K562 (cell line): ENCODE data around the gene ANAPC16. TPM values are rescaled to one million over a fixed set of nuclear protein-coding genes. Genes with fewer than 3 reads are reported as not detected.

Source experiments
- AFF4 ChIP-seq: sonication (generic); formaldehyde crosslinking; IDR thresholded peaks from 2 replicates; pipeline ENCODE4 v1.8.0; 2023; ENCODE audit warnings: mild to moderate bottlenecking, missing genetic modification reagents
- CBFA2T3 ChIP-seq: fragments of 450-650 bp; IDR thresholded peaks from 2 replicates; pipeline ENCODE4 v1.6.1; 2017
- HMGN3 ChIP-seq: IDR thresholded peaks from 2 replicates; pipeline ENCODE4 v1.6.1; 2011; ENCODE audit warnings: borderline replicate concordance, low read depth, mild to moderate bottlenecking, mixed read lengths, low read length; ENCODE audit not compliant: insufficient read length; ENCODE audit errors: extremely low read depth
- MTA1 ChIP-seq: fragments of 450-650 bp; IDR thresholded peaks from 2 replicates; pipeline ENCODE4 v1.6.1; 2017; ENCODE audit warnings: borderline replicate concordance
- NFRKB ChIP-seq: fragments of 450-650 bp; IDR thresholded peaks from 2 replicates; pipeline ENCODE4 v1.6.1; 2016; ENCODE audit warnings: low read depth
- NR1H2 ChIP-seq: sonication (generic); formaldehyde crosslinking; IDR thresholded peaks from 2 replicates; pipeline ENCODE4 v1.4.0; 2020; ENCODE audit warnings: mild to moderate bottlenecking, missing genetic modification reagents
- NR2C2 ChIP-seq, 2 experiments: fragments of 200-800 bp in 1 of 2; sonication (Bioruptor generic) in 1 of 2; sonication (generic) in 1 of 2; formaldehyde crosslinking in 1 of 2; IDR thresholded peaks; 2 replicates each; pipeline versions ENCODE4 v1.6.1 to v1.8.0; 2016 to 2022; ENCODE audit warnings: mild to moderate bottlenecking in 1 of 2, missing compliant biosample characterization in 1 of 2, missing genetic modification characterization in 1 of 2, missing genetic modification reagents in 1 of 2
- NRF1 ChIP-seq, 2 experiments: fragments of 450-650 bp; IDR thresholded peaks in 1 of 2; conservative IDR thresholded peaks in 1 of 2; 2 replicates each; pipeline ENCODE4 v1.6.1; 2014; ENCODE audit warnings: mild to moderate bottlenecking in 2 of 2
- PHF8 ChIP-seq: fragments of 200-600 bp; sonication (generic); IDR thresholded peaks from 2 replicates; pipeline ENCODE4 v1.6.1; 2012; ENCODE audit warnings: mixed run types, mild to moderate bottlenecking, inconsistent platforms, low read length, moderate library complexity, borderline replicate concordance
- RBM39 ChIP-seq: fragments of 200-400 bp; formaldehyde crosslinking; optimal IDR thresholded peaks from 2 replicates; pipeline ENCODE3; 2018; ENCODE audit warnings: low read depth, low read length
- SAFB2 ChIP-seq: fragments of 200-400 bp; formaldehyde crosslinking; IDR thresholded peaks from 2 replicates; pipeline ENCODE4 v1.6.1; 2018; ENCODE audit warnings: borderline replicate concordance, low read length, low read depth, moderate library complexity; ENCODE audit not compliant: severe bottlenecking
- SLC30A9 ChIP-seq: fragments of 250-450 bp; sonication (Bioruptor Pico); IDR thresholded peaks from 2 replicates; pipeline ENCODE4 v1.8.0; 2022; ENCODE audit warnings: mild to moderate bottlenecking, moderate library complexity
- SMARCA5 ChIP-seq: fragments of 450-650 bp; IDR thresholded peaks from 2 replicates; pipeline ENCODE4 v1.6.1; 2016
- SRSF1 ChIP-seq: fragments of 200-400 bp; formaldehyde crosslinking; IDR thresholded peaks from 2 replicates; pipeline ENCODE4 v1.6.1; 2017; ENCODE audit warnings: mild to moderate bottlenecking, low read depth, low read length, moderate library complexity
- TEAD4 ChIP-seq, 2 experiments: sonication (generic) in 1 of 2; formaldehyde crosslinking in 1 of 2; IDR thresholded peaks; 2 replicates each; pipeline versions ENCODE4 v1.6.1 to v1.8.0; 2012 to 2022; ENCODE audit warnings: borderline replicate concordance in 1 of 2, inconsistent platforms in 1 of 2, low read length in 1 of 2, mild to moderate bottlenecking in 1 of 2, missing genetic modification reagents in 1 of 2
- THRB ChIP-seq: fragments of 450-650 bp; formaldehyde crosslinking; conservative IDR thresholded peaks from 2 replicates; pipeline ENCODE4 v1.4.0; 2022; ENCODE audit warnings: mild to moderate bottlenecking, missing genetic modification characterization
- ZFP30 ChIP-seq: fragments of 250-450 bp; sonication (Bioruptor Pico); IDR thresholded peaks from 2 replicates; pipeline ENCODE4 v1.8.0; 2022; ENCODE audit warnings: moderate library complexity, mild to moderate bottlenecking, inconsistent platforms, borderline replicate concordance
- ZNF224 ChIP-seq: sonication (generic); formaldehyde crosslinking; IDR thresholded peaks from 2 replicates; pipeline ENCODE4 v1.8.0; 2022; ENCODE audit warnings: mild to moderate bottlenecking, missing genetic modification reagents
- polyA plus RNA-seq, 8 experiments: library from polyadenylated mRNA; depleted of rRNA in 4 of 8; stranded (reverse) in 5 of 8; unstranded in 3 of 8; fragments of >200 nt; fragmentation: Nextera tagmentation in 2 of 8; fragmentation: Illumina TruSeq in 1 of 8; extraction: Ambion mirVana in 2 of 8; extraction: Trizol in 1 of 8; gene quantifications; 2 replicates each; pipeline versions ENCODE4 v1.2.1 to v1.2.3, GENCODE V29; 2011 to 2014; ENCODE audit warnings: inconsistent platforms in 1 of 8, missing spikeins in 1 of 8
- total RNA-seq, 7 experiments: library from RNA; depleted of rRNA in 6 of 7; stranded (reverse); fragments of >200 nt in 6 of 7; fragmentation: Illumina TruSeq in 2 of 7; extraction: Trizol in 2 of 7; gene quantifications; 2 replicates each; pipeline versions ENCODE4 v1.2.1 to v1.2.3, GENCODE V29; 2011 to 2021; ENCODE audit warnings: low replicate concordance in 1 of 7
- TF ChIP-seq, protein P1 (sequence below): sonication (generic); formaldehyde crosslinking; IDR thresholded peaks from 2 replicates; pipeline ENCODE4 v1.8.1; 2023; ENCODE audit warnings: mild to moderate bottlenecking, missing genetic modification reagents
- TF ChIP-seq, protein P2 (sequence below): sonication (generic); formaldehyde crosslinking; IDR thresholded peaks from 2 replicates; pipeline ENCODE4 v1.8.0; 2022; ENCODE audit warnings: mild to moderate bottlenecking, missing genetic modification reagents

The ANAPC16 gene
- total and polyA plus RNA-seq, 9 of the 15 experiments (the other 6 are each of a cell fraction or from before 2014, with no cell fraction given), result 42.6 to 208 (median 108) TPM

DNA sequence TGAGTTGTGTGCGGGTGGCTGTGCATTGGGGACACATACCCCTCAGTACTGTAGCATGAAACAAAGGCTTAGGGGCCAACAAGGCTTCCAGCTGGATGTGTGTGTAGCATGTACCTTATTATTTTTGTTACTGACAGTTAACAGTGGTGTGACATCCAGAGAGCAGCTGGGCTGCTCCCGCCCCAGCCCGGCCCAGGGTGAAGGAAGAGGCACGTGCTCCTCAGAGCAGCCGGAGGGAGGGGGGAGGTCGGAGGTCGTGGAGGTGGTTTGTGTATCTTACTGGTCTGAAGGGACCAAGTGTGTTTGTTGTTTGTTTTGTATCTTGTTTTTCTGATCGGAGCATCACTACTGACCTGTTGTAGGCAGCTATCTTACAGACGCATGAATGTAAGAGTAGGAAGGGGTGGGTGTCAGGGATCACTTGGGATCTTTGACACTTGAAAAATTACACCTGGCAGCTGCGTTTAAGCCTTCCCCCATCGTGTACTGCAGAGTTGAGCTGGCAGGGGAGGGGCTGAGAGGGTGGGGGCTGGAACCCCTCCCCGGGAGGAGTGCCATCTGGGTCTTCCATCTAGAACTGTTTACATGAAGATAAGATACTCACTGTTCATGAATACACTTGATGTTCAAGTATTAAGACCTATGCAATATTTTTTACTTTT, 59.7 kb downstream of the ANAPC16 start (continued):
- TF ChIP-seq HMGN3, result no peak
- no peak for TF ChIP-seq SMARCA5
- TF ChIP-seq SLC30A9 (CRISPR knock-in tag), result no peak
- peak; percentile 55; the same call in 1 of the 2 replicates for TF ChIP-seq NR1H2 (CRISPR knock-in tag)
- TF ChIP-seq CBFA2T3, result no peak
- TF ChIP-seq AFF4 (CRISPR knock-in tag), result peak; percentile 95; the same call in 1 of the 2 replicates
- no peak for TF ChIP-seq SAFB2
- TF ChIP-seq TEAD4 (IDR thresholded peaks at IDR 0.05; ENCODE audit: low read length), result peak; percentile 41
- no peak for TF ChIP-seq TEAD4 (CRISPR knock-in tag; IDR thresholded peaks at IDR 0.05; ENCODE audit: borderline replicate concordance)
- no peak for TF ChIP-seq PHF8
- TF ChIP-seq MTA1, result no peak
- TF ChIP-seq SRSF1, result no peak
- TF ChIP-seq ZNF224 (CRISPR knock-in tag), result no peak
- no peak for TF ChIP-seq NFRKB
- TF ChIP-seq, protein P1, sequence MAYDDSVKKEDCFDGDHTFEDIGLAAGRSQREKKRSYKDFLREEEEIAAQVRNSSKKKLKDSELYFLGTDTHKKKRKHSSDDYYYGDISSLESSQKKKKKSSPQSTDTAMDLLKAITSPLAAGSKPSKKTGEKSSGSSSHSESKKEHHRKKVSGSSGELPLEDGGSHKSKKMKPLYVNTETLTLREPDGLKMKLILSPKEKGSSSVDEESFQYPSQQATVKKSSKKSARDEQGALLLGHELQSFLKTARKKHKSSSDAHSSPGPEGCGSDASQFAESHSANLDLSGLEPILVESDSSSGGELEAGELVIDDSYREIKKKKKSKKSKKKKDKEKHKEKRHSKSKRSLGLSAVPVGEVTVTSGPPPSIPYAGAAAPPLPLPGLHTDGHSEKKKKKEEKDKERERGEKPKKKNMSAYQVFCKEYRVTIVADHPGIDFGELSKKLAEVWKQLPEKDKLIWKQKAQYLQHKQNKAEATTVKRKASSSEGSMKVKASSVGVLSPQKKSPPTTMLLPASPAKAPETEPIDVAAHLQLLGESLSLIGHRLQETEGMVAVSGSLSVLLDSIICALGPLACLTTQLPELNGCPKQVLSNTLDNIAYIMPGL (CRISPR knock-in tag), result no peak
- no peak for TF ChIP-seq NRF1 (conservative IDR thresholded peaks at IDR 0.05 in 1 of 2, IDR thresholded peaks at IDR 0.05 in 1 of 2)
- TF ChIP-seq ZFP30 (CRISPR knock-in tag), result peak; percentile 89; the same call in 1 of the 2 replicates
- TF ChIP-seq NR2C2 (CRISPR knock-in tag; IDR thresholded peaks at IDR 0.05), result no peak
- TF ChIP-seq NR2C2 (tag; IDR thresholded peaks at IDR 0.05), result peak; percentile 93
- TF ChIP-seq, protein P2, sequence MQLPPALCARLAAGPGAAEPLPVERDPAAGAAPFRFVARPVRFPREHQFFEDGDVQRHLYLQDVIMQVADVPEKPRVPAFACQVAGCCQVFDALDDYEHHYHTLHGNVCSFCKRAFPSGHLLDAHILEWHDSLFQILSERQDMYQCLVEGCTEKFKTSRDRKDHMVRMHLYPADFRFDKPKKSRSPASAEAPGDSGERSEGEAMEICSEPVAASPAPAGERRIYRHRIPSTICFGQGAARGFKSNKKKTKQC (CRISPR knock-in tag), result peak; percentile 28; the same call in 1 of the 2 replicates
- peak; percentile 36 for TF ChIP-seq RBM39
- peak; percentile 95 for TF ChIP-seq THRB (CRISPR knock-in tag)
